Activated T-helper 9 cell treated with anti-CD3 and anti-CD28 coated beads, Interleukin-2, amount 50 U/mL, for 16 hours (primary cell): ENCODE data around the gene NOM1.

Experiments
- DNase-seq: peaks from one replicate; pipeline ENCODE4 v3.0.0-alpha.2; 2020; ENCODE audit warnings: low read depth

NOM1 gene

DNA sequence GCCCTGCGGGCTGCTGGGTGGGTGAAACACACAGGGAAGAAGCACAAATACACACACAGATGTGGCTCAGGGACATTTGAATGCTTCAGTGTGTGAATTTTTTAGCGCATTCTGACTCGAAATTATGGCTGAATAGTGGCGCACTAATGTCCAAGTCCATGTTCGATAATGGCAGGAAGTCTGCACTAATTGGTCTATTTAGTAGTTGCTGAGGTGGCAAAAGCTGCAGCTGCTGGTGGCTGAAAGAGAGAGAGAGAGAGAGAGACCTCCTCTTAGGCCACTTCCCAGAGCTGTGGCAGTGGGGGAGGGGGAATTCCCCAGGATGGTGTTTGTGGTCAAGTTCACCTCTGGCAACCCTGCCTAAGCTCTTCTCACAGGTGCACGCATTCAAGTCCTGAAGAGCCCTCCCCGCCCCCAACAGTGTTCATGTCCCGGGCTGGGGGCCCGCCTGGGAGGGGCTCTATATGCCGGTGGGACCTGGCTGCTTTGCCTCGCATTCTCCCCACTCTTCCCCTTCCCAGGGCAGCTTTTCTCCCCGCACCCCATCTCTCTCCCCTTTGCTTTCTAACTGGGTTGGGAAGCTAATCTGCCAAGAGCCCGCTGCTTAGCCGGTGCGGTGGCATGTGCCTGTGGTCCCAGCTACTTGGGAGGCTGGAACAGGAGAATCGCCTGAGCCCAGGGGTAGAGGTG, 67.0 kb downstream of the NOM1 start:
- DNase-seq: no peak

DNA sequence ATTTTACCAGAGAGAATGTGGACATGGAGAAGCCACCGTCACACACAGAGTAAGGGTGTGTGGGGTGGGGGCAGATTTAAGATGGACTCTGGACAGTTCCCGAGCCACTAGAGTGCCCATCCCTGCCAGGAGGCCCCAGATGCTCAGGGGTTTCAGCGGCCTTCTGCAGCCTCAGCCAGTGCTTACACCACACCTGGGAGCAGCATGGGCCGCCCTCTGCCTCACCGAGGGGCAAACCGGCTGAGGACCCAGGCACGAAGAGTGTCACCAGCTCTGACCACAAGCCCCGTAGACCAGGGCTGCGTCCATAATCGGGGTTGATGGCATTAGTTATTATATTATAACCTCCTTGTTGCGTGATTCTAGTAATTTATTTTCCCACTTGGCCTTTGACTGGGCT, 67.6 kb downstream of the NOM1 start:
- no peak for DNase-seq

DNA sequence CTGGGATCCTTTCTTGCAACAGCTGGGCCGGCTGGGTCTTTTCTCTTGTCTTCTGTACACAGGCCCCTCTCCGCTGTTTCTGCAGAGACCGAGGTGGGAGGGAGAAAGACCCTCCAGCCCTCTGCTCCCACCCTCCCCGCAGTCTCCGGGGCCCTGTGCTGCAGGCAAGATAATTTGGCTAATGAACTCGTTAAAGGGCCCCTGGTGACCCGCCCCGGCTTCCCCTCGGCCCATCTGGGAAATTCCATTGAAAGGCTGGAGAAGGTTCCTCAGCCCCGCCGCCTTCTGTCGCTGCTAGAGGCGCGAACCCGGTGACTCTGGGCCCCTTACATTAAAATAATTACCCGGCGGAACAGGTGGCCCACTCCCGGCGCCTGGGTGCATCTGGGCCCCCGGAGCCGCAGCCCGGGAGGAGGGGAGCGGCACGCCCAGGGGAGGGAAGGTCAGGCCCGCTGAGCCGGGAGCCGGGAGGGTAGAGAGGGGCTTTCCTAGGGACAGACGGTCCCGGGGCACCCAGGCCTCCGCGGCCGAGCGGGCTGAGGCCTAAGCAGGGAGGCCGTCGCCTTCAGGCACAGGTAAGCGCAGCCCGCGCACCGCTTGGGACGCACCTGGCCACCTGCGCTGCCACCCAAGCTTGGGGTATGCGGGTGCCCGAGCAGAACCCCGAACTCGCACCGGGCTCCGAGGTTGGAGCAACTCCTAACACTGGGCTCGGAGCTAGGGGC, 68.3 kb downstream of the NOM1 start:
- no peak for DNase-seq

DNA sequence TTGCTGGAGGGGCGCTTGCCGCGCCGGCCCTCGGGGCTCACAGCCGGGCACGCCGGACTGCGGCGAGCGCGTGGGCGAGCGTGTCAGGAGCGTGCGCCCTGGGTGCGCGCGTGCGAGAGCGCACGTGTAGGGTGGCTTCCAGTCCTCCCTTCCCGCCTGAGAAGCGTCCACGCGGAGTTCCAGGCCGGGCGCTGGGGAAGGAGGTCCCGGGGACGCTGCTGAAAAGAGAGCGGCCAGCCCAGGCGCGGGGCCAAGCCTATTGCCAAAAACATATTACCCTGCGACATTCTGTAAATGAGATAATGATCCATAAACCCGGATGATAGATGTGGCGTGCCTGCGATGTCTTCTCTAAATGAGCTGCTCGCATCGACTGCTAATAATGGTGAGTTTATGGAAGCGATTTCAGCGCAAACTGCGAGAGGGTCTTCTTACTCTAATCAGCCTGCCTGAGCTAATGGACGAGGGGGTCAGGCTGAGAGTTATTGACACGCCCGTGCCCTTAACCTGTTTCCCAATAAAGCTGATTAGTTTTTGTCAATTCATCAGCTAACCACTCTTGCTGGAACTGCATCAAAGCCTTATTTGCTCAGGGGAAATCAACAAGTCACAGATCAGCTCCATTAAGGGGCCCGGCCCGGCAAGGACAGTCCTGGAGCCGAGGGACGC, 69.0 kb downstream of the NOM1 start:
- DNase-seq: no peak

DNA sequence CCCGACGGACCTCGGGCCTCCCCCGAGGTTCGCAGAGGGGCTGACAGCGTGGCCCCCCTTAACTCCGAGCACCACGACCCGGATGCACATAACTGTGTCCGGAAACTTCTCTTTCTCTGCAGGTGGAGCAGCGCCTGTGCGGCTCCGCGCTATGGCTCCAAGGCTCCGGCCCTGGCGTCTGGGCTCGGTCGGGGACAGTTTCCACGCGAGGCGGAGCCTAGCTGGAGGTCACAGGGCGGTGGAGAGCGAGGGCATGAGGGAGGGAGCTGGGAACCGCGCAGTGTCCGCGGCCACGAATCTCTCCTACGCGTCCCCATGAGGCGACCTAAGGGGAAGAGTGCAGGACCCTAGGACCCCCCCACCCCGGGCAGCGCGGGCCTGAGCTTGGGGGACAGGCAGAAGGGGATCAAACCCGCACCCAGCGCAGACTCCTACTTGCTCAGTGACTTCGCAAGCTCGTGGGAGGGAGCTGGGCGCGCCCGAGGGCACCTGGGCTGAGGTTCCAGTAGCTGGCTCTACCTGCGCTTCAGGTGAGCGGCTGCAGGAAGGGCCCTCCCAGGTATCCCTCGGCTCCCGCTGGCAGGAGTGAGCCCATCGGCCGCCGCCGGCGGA, 69.6 kb downstream of the NOM1 start:
- DNase-seq: no peak

DNA sequence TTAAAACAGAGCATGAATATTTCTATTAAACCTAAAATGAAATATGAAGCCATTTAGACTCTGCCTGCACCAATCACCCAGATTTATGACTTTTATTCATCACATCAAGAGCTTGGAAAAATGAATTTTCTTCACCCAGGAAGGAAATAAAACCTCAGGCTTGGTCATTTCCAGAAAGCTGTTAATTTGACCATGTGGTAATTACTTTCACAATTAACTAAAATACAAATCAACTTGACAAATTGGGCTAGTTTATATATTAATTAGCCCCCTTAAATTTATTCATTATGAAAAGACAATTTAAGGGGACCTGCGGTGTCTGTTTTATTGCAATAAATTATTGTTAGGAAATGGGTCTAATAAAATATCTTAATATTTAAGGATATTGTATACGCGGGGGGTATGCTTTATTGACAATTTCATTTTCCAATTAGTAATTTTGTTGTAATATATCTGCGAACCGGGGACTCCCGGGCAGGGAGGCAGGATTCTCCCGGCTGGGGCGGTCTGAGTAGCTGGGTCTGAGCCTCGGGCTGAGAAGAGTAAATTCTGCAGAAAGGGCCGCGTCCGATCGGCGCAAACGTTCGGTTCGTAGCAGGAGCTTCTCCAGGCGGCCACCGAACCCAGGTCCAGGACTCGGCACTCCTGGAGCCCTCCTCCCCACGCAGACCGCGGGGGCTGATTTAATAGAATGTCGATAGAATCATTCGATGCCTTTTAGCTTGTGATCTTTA, 70.4 kb downstream of the NOM1 start:
- no peak for DNase-seq

DNA sequence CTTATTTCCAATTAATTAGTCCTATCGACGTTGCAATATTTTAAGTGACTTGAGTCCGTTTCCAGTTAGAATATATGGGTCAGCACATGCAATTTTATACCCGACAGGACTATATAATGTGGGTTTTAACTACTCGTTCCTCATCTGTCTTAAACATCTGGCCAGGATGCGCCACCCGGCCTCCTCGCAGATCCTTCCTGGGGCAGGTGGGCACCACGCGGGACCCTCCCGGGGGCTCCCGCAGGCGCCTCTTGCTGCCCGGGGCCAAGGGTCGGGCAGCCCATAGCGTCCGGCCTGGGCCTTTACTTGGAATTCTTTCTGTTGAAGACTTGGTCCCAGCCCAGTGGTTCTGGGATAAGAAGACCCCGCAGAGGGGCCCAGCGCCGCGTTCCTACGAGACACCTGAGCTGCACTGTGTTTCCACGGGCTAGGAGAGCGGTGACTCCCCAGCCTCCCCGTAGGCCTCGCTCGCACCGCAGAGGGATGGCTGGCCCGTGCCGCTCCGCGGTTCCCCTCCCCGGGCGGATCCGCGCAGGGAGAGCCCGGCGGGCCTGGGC, 71.1 kb downstream of the NOM1 start:
- DNase-seq: no peak

DNA sequence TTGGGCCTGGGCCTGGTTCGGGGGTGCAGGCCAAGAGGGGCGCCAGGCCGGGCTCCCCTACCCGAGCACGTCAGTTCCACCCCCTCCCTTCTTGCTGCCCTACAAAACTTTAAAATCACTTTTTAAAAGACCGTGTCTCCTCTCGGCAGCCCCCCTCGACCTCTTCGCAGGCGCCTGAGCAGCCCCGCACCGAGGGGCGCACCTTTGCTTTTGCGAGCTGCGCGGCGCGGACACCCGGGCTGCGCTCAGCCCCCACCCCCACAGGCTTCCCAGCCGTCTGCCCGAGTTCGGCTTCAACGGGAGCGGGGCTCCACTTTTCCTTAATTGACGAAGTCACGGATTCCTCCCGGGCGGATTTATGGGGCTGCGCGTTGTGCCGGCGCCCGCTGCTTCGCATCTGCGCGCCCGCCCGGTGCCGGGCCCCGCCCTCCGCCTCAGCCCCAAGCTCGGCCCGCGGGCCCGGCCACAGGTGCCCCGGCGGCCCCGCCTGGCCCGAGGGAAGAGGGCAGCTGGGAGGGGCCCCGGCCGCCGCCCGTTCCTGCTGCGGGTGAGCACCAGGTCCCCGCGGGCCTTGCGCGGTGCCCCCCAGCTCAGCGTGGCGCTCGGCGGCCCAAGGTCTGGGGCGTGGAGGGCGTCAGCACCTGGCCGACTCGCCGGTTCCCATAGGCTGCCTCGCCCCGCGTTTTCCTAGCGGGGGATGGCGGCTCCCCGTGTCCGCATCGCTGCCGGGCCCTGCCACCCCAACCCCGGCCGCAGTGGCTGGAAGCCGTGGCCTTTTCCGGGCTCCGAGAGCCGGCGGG, 71.8 kb downstream of the NOM1 start:
- no peak for DNase-seq

DNA sequence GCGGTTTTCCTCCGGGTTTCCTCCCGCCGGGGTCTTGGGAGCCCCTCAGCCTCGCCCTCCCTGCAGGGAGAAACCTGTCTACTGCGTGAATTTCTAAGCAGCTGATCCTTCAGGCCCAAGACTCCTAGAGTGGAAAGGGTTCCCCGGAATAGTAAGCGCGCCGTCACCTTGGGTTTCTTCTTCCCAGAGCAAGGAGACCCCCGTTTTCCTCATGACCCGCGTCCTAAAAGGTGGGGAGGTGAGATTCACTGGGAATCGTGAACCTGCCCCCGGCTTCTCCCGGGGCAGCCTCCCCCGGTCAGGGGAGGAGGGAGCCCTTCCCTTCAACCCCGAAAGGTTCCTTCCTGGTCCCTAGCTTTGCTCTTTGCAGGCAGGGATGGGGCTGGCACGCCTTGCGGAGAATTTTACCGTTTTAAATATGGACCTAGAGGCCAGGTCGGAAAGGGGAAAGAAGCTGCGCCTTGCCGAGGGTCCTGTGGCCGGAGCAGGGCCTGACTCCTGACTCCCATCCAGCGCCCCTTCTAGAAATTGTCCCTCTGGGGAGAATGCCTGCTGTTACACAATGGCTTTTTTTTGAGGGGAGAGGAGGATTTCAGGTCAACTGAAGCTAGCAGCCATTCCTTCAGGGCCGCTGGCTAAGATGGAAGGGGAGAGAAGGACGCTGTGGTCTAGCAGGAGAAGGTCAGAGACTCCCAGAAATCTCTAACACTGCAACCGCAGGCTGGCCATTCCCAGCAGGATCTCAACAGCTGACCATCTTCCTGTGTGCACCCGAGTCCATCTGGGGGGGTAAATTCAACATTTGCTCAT, 72.6 kb downstream of the NOM1 start:
- no peak for DNase-seq
